Germinal center (tissue), 1 donor: ENCODE results near the gene OSTF1.

ENCODE experiments used
- DNase-seq: peaks from one replicate; pipeline ENCODE4 v3.0.0; 2012; ENCODE audit warnings: mixed read lengths, low spot score

The OSTF1 gene, protein sequence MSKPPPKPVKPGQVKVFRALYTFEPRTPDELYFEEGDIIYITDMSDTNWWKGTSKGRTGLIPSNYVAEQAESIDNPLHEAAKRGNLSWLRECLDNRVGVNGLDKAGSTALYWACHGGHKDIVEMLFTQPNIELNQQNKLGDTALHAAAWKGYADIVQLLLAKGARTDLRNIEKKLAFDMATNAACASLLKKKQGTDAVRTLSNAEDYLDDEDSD

DNA sequence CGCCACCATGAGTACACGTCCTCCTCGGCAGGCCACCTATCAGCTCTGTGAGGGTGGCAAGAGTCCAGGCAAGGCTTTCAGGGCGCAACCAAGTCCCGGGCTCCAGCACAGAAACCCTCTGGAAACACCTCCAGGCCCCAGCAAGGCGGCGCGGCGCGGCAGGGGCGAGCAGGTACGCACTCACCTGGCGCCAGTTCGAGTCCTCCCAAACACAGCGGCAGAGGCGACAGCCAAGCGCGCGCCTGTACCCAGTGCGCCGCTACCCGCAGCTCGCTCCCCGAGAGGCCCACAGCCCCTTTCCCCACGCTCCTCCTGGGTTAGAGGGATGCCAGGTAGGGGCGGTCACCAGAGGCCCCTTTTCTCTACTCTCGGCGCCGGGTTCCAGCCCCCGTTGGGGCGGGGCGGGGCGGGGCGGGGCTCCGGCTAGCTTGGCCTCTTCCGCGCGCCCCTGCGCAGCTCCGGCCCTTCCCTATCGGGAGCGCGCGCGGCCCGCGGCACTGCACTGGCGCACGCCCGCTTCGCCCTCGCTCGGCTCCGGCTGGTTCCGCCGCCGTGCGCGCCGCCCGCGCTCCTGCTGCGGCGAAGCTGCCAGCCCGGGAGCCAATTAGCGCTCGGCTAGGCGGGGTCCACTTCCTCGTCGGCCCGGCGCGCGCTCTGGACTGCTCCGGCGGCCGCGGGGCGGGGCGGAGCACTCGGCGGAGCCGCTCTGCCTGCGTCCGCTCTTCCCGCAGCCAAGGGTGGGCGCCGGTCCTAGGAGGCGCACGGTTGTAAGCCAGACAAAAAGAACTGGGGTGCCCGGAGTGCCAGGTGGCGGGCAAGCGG is at the start of gene OSTF1, which contains the start of gene NMRK1:
Gene OSTF1 (plus strand): TSS at position 691 of the 822 bp plus-strand sequence. CDS start 179 bp downstream, outside the sequence.
Gene NMRK1 (minus strand): TSS at position 332 of the 822 bp plus-strand sequence. CDS start 5,040 bp downstream, outside the sequence.
- DNase-seq: peak; percentile 95

- DNase-seq: no peak
Observed at GRCh38 chr9:75039009-75039408, 49.3 kb upstream of the OSTF1 start.

DNA sequence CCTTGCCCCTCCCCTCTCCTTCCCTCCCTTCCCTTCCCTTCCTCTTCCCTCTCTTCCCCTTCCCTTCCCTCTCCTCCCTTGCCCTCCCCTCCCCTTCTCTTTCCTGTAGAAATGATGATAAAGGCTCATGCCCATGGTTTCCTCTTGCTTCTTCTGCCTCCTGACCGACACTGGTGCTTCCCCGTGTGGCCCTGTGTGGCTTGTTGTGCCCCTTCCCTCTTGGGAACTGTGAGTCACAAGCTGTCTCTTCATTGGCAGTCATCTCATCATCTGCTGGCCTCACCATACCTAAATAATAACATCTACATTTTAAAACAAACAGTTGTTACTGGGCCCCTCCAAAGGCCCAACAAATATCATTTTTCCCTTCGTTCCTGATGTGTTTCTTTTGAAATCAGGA is 48.5 kb upstream of the OSTF1 start:
- DNase-seq: no peak

DNA sequence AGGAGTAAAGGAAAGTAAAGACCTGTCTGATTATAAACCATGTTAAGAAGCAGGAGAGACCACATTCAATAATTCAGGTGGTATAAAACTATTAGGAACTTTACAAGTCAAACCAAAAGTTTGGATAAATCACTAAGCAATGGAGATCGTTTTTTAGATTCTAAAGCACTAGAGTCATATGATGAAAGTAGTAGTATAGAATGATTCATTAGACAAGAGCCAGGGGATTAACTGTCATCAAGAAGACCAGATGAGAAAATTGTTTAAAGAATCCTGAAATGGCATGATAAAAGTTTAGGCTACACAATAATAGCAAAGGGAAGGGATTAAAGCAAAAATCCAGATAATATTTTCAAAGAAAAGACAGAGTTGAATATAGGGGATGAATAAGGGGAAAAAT is 47.3 kb upstream of the OSTF1 start:
- DNase-seq: no peak

DNA sequence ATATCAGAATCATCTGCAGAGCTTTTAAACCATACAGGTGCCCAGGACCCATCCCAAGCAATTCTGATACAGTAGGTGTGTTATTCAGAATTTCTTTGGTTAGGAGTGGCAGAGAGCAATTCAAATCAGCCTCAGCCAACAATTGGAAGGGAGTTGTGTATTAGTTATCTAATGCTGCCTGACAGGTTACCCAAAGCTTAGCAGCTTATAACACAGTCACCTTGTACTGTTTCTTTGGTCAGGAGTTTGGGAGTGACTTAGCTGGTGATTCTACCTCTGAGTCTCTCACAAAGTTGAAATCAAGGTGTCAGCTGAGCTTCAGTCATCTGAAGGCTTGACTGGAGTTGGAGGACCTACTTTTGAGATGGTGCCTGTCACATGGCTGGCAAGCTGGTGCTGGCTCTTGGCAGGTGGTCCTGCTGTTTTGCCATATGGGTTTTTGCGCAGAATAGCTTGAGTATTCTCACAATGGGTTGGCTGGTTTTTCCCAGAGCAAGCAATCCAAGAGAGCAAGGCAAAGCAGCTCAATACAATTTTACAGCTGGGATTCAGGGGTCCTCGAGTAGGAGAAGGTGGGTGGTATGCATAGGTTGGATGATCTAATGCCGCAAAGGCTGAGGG is 41.5 kb upstream of the OSTF1 start:
- DNase-seq: no peak

DNA sequence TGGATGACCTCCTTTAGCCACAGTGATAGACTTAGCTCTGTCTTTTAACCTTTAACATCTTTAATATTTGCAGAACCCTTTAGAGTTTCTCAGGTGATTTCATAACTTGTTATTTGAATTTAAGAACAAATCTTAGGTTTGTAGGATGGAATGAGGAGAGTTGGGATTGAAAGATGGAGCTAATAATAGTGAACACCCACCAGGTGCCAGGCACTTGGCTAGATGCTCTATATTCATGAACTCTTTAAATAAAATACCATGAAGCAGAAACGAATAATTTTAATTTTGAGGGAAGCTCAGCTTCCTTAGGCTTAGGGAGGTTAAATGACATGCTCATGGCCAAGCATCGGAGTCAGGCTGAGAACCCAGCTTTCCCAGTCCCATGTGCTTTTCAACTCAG is 40.8 kb upstream of the OSTF1 start:
- DNase-seq: no peak

GRCh38 chr9:75051285-75051684 is 37.0 kb upstream of the OSTF1 start:
- no peak for DNase-seq

- peak; percentile 38 for DNase-seq
Observed at GRCh38 chr9:75053869-75054268, 34.4 kb upstream of the OSTF1 start.

DNA sequence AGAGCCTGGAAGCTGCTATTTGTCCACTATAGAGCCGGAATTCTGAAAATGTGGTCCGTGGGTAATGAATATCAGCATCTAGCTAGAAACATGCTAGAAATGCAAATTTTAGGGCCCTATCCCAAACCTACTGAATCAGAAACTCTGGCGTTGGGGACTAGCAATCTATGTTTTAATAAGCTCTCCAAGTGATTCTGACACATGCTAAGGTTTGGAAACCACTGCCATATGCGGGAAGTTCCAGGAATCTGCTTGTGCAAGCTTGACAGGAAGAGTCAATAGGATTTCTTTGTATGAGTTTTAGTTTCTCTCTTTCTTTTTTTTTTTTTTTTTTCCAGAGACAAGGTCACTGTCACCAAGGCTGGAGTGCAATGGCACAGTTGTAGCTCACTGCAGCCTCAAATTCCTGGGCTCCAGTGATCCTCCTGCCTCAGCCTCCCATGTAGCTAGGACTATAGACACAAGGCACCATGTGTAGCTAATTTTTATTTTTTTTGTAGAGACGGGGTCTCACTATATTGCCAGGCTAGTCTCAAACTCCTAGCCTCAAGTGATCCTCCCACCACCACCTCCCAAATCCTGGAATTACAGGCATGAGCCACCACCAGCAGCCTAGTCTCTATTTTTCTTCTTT is 33.8 kb upstream of the OSTF1 start:
- no peak for DNase-seq

DNA sequence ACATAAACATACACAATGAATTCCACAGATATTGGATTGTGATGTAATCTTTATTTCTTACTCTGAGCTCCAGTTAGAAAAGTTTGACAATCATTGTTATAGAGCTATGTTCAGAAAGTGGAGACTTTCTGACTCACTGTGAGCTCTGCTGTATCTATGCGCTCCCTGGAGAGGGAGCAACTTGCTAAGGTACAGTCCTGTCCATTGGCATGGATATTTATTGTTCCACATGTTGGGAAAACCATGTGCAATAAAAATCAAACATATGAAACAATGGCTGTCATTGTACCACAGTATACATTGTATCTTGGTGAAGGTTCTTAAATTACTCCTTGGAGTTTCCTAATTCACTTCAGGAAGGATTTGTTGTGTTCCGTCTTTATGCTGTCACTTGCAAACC is 27.1 kb upstream of the OSTF1 start:
- no peak for DNase-seq

GRCh38 chr9:75063556-75064305 is 24.6 kb upstream of the OSTF1 start:
- no peak for DNase-seq

- no peak for DNase-seq
Observed at GRCh38 chr9:75064307-75065025, 23.8 kb upstream of the OSTF1 start.

GRCh38 chr9:75065510-75065909 is 22.8 kb upstream of the OSTF1 start:
- no peak for DNase-seq

GRCh38 chr9:75067894-75068293 is 20.4 kb upstream of the OSTF1 start:
- no peak for DNase-seq

- no peak for DNase-seq
Observed at GRCh38 chr9:75069171-75069570, 19.1 kb upstream of the OSTF1 start.

GRCh38 chr9:75071530-75072122 is 16.7 kb upstream of the OSTF1 start:
- DNase-seq: no peak

- DNase-seq: no peak
Observed at GRCh38 chr9:75072895-75073294, 15.4 kb upstream of the OSTF1 start.

GRCh38 chr9:75081632-75082031 is 6.7 kb upstream of the OSTF1 start:
- no peak for DNase-seq

DNA sequence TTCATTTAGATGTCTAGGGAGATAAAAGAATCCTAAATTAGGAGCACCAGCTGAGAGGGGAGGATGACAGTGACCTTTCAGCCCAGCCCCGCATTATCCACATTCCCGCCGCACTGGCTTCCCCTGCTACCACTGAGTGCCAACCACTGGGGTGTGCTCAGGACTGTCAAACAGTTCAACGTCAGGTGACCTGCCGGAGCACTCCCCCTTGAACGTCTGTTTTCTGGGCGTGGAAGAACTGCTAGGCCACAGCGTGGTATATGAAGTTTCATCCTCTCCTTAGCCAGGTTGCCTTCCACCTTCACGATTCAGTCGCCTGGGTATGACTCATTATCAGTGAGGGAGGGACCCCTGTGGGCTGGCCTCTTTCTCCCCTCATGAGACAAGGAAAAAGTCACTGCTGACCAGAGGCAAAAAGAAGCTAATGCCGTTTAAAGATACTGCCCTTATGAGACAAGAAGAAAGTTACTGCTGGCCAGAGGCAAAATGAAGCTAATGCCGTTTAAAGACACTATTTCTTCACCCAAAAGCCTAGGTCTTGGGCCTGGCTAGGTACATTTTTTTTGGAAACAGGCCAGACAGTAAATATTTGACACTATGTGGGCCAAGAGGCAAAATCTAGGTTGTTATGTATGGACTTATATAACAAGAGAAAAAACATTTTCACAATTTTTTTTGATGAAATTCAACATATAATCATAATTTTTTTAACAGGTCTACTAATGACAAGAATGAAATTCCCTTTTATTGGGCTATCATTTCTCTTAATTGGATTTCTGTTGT is 4.9 kb upstream of the OSTF1 start:
- DNase-seq: no peak
